Naive thymus-derived CD8-positive, alpha-beta T cell (primary cell): ENCODE data around the gene ADAMTS17. TPM values are rescaled to one million over a fixed set of nuclear protein-coding genes. Genes with fewer than 3 reads are reported as not detected.

Source experiments
- ATAC-seq, 2 donors: fragments of 150-1000 bp; cut with Tn5 transposase in 1 of 2; sonication (Bioruptor Pico), chemical (Tn5 transposase) in 1 of 2; 1 replicate in 1 of 2; 2 replicates in 1 of 2; pipeline ENCODE4 v1.10.0; 2021; ENCODE audit warnings: mild to moderate bottlenecking in 2 of 2, moderate library complexity in 2 of 2
- POLR2A ChIA-PET: fragments of 350-600 bp; sonication (Branson Sonifier 250); formaldehyde crosslinking; loops from one replicate; lab custom pipeline; 2021; ENCODE audit warnings: antibody characterized with exemption; lab: Charles Lee
- DNase-seq, 10 donors: peaks; one replicate each; pipeline versions ENCODE4 v3.0.0 to v3.0.0-alpha.2; 2020 to 2022
- H3K27ac Mint-ChIP-seq, 10 donors: one replicate each; pipeline ENCODE4 v1.8.0; 2020 to 2022; ENCODE audit warnings: mild to moderate bottlenecking in 10 of 10, mixed read lengths in 10 of 10, moderate library complexity in 4 of 10, inconsistent platforms in 1 of 10
- H3K27me3 Mint-ChIP-seq, 5 donors: one replicate each; pipeline ENCODE4 v1.8.0; 2021 to 2022; ENCODE audit warnings: mixed read lengths in 5 of 5
- H3K36me3 Mint-ChIP-seq, 3 donors: one replicate each; pipeline ENCODE4 v1.8.0; 2020 to 2022; ENCODE audit warnings: mixed read lengths in 3 of 3, mild to moderate bottlenecking in 2 of 3, inconsistent platforms in 1 of 3
- H3K4me1 Mint-ChIP-seq, 4 donors: one replicate each; pipeline ENCODE4 v1.8.0; 2021 to 2022; ENCODE audit warnings: mixed read lengths in 4 of 4
- H3K4me3 Mint-ChIP-seq, 10 donors: one replicate each; pipeline ENCODE4 v1.8.0; 2020 to 2022; ENCODE audit warnings: mild to moderate bottlenecking in 10 of 10, mixed read lengths in 10 of 10, moderate library complexity in 6 of 10, inconsistent platforms in 1 of 10
- H3K9me3 Mint-ChIP-seq, 9 donors: one replicate each; pipeline ENCODE4 v1.8.0; 2020 to 2022; ENCODE audit warnings: mixed read lengths in 9 of 9, mild to moderate bottlenecking in 3 of 9, inconsistent platforms in 1 of 9, moderate library complexity in 1 of 9
- polyA plus RNA-seq, 3 donors: library from polyadenylated mRNA; unstranded; fragments of 300-500 nt; fragmentation: Illumina TruSeq; gene quantifications; one replicate each; pipeline ENCODE4 v1.2.3, GENCODE V29; 2021
- total RNA-seq, 8 experiments: library from RNA in 2 of 8; stranded (reverse) in 2 of 8; gene quantifications; one replicate each; pipeline ENCODE4 v1.2.3 and lab custom pipeline; 2021 to 2026

Gene ADAMTS17
- total and polyA plus RNA-seq, 5 experiments from 2014 or later = 0.20 to 4.6 (median 1.8) TPM

DNA sequence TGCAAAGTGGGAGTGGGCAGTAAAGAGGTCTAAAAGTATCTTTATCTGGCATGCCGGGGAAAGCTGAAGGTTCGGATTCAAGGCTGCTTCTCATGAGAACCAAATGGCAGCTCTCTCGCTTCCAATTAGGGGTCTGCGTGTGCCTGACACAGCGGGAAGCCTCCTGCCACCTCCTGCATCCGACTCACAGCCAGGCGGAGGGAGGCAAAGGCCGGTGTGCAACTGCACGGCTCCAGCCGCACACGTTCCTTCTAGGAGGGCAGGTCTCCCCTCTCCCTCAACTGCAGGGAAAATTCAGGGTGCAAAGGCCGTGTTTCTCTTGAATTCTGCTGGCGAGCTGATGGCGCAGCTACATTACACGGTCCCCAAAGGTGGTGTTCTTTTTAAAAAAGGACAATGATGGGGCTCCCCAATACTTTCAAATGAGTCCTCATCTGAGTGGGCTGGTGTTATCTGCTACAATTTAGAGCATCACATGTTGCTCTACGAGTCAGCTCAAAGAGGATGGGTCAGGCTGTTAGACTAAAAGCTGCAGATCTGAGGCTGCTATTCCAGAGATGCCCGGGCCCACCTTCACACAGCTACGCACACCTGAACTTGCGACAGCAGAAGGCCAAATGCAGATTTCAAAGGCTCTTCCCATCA, 226.6 kb downstream of the ADAMTS17 start:
- no peak overlapping the region for H3K4me3 Mint-ChIP-seq
- DNase-seq (peak in 1 of 10 donors; percentile 15), ATAC-seq (no peak)
- peaks cover 0 to 19% (median 8%) of the 10 kb centered on the region in 9 donors for H3K9me3 Mint-ChIP-seq
- peaks cover 11 to 47% (median 23%) of the 10 kb centered on the region in 4 donors for H3K4me1 Mint-ChIP-seq
- POLR2A ChIA-PET = no interaction called here
- peaks cover 7 to 16% (median 14%) of the 10 kb centered on the region in 3 donors for H3K36me3 Mint-ChIP-seq
- H3K27me3 Mint-ChIP-seq = no peaks in the 10 kb centered on the region
- H3K27ac Mint-ChIP-seq = peak overlapping the region in 3 of 10 donors; percentile 7 to 85 (median 46)

DNA sequence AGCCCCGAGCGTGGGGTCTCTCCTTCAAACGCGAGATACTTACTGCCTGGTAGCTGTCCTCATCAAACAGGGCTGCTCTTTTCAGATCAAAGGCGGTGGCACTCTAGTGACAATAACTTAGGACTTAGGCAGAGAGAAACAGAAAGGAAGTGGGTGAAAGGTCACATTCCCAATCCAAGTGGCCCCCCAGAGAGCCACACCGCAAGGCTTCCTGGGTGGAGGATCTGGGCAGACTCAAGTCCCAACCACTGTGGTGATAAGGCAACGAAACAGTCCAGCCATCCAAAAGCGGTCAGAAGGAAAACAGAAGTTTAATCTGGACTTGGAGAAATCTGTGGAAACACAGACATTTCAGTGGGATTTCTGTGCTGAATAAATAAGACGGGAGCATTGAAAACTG, 227.2 kb downstream of the ADAMTS17 start:
- POLR2A ChIA-PET = interaction anchor here (0.9 kb wide), 1 partner anchor 86 kb away, joined by 3 read pairs; no protein-coding TSS in a partner anchor
- Mint-ChIP-seq H3K4me3 (peak overlapping the region in 5 of 10 donors; percentile 37 to 64 (median 57)), H3K36me3 (peaks cover 6 to 10% (median 9%) of the 10 kb centered on the region in 3 donors), H3K9me3 (peaks cover 0 to 13% (median 3%) of the 10 kb centered on the region in 9 donors), H3K27me3 (no peaks in the 10 kb centered on the region), H3K27ac (peak overlapping the region in 4 of 10 donors; percentile 9 to 82 (median 72)), H3K4me1 (peaks cover 13 to 50% (median 25%) of the 10 kb centered on the region in 4 donors)
- DNase-seq (peak in 1 of 10 donors; percentile 22), ATAC-seq (no peak)

- no peak for ATAC-seq
- Mint-ChIP-seq H3K9me3 (peaks cover 0 to 9% (median 0%) of the 10 kb centered on the region in 9 donors), H3K27ac (peak overlapping the region in 5 of 10 donors; percentile 9 to 82 (median 62)), H3K27me3 (no peaks in the 10 kb centered on the region), H3K4me3 (peak overlapping the region in 5 of 10 donors; percentile 37 to 64 (median 57)), H3K4me1 (peaks cover 15 to 53% (median 27%) of the 10 kb centered on the region in 4 donors), H3K36me3 (peaks cover 3 to 7% (median 6%) of the 10 kb centered on the region in 3 donors)
- POLR2A ChIA-PET = interaction anchor here (0.9 kb wide), 1 partner anchor 87 kb away, joined by 3 read pairs; no protein-coding TSS in a partner anchor
- peak in 1 of 10 donors; percentile 3 for DNase-seq
These were observed 227.7 kb downstream of the ADAMTS17 start for GRCh38 chr15:100114100-100114499.

- peak overlapping the region in 1 of 10 donors; percentile 6 for H3K4me3 Mint-ChIP-seq
- peaks cover 0 to 4% (median 0%) of the 10 kb centered on the region in 9 donors for H3K9me3 Mint-ChIP-seq
- peaks cover 18 to 57% (median 30%) of the 10 kb centered on the region in 4 donors for H3K4me1 Mint-ChIP-seq
- H3K36me3 Mint-ChIP-seq = peaks cover 0 to 6% (median 4%) of the 10 kb centered on the region in 3 donors
- ATAC-seq = peak in 1 of 2 donors; percentile 56
- no peaks in the 10 kb centered on the region for H3K27me3 Mint-ChIP-seq
- DNase-seq = peak in 1 of 10 donors; percentile 25
- POLR2A ChIA-PET = interaction anchor here (0.9 kb wide), 1 partner anchor 87 kb away, joined by 3 read pairs; no protein-coding TSS in a partner anchor
- H3K27ac Mint-ChIP-seq = peak overlapping the region in 2 of 10 donors; percentile 48 to 78
These were observed 228.3 kb downstream of the ADAMTS17 start for GRCh38 chr15:100113351-100114080.

DNA sequence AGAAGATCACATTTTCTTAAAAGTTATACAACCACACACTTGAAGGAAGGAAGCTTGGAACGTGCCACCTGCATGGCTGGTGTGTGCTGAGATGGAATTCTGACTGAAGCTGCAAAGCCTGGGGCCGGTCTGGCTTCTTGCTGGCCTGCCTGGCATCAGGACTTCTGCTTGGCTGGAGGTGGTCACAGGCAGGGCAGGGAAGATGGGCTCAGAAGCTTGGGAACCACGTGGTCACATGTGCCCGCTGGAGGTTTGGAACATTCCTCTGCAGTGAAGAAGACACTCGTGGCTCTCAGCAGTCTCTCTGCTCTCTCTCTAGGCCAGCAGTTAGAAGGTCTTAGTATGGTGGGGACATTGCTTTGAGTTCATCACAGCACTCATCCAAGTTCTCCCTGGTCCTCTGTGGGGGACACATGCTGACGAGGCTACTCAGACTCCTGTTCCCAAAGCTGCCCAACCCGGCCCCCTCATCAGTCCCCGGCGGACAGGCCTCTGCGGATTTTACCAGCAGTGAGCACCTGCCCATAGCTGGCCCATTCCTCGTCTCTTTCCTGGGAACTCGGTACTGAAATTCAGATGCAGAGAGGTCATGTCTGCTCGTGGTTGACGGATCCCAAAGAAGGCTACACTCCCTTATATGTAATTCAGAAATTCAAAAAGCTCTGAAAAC, 229.0 kb downstream of the ADAMTS17 start:
- Mint-ChIP-seq H3K4me3 (peak overlapping the region in 1 of 10 donors; percentile 46), H3K9me3 (peaks cover 0 to under 1% (median 0%) of the 10 kb centered on the region in 9 donors), H3K36me3 (peaks cover 0 to 2% (median 2%) of the 10 kb centered on the region in 3 donors), H3K4me1 (peaks cover 18 to 57% (median 30%) of the 10 kb centered on the region in 4 donors), H3K27me3 (no peaks in the 10 kb centered on the region), H3K27ac (peak overlapping the region in 3 of 10 donors; percentile 48 to 78 (median 53))
- POLR2A ChIA-PET = no interaction called here
- ATAC-seq (no peak), DNase-seq (no peak)

DNA sequence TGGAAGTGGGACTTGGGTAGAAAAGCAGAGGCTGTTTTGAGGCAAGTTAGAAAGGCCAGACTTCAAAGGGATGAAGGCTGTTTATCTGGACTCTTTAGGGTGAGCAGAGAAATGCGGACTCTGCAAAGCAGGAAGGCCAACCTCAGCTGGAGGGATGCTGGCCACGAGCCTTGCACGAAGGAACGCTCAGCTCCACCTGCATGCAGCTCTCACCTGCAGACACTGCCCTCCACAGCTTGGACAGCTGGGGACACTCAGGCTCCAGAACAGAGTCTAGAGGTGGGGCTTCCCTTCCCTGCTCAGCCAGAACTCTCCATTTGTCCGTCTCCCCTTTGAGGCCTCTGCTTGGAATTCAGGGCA, 229.7 kb downstream of the ADAMTS17 start:
- peaks cover 18 to 57% (median 30%) of the 10 kb centered on the region in 4 donors for H3K4me1 Mint-ChIP-seq
- peak overlapping the region in 6 of 10 donors; percentile 14 to 80 (median 67) for H3K27ac Mint-ChIP-seq
- no peaks in the 10 kb centered on the region for H3K9me3 Mint-ChIP-seq
- peak overlapping the region in 2 of 10 donors; percentile 75 to 83 for H3K4me3 Mint-ChIP-seq
- peaks cover 0 to 2% (median 0%) of the 10 kb centered on the region in 3 donors for H3K36me3 Mint-ChIP-seq
- no peak for ATAC-seq
- DNase-seq = no peak
- H3K27me3 Mint-ChIP-seq = no peaks in the 10 kb centered on the region
- POLR2A ChIA-PET = no interaction called here

DNA sequence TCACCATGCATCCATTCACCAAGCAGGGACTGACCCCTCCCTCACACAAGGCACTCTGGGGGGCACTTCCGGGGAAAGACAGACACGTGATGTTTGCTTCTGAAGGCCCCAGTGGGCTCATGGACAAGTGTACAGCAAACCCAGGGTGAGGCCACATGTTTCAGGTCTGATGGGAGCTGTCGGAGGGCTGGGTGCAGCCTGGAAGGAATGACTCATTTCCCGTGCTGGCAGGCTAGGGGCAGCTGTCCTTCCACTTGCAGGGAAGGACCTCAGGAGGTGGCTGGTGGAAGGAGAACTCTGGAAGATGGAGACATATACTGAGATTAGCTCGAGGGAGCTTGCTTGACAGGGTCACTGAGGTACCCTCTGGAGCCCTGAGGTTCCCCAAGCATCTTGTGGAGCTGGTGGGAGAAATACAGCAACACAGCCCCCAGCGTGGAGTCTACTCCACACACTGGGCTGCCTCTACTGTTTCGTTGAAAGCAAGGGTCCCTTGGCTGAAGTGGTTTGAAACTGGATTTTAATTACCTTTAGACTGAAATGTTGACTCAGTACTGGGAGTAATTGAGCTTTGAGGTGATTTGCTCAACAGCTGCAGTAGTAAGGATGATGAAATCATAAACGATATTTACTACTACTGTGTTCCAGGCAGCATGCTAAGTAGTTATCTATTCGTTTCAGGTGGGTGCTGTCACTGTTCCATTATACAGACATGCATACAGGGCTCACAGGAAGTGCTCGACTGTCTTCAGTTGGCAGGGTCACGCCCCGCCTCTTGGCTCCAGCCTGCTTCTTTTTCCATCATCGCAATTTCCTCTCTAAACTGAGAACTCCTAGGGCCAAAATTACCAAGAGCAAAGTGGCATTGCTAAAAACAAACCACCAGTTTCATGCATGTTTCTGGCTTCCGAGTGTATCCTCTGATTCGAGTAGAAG, 230.4 kb downstream of the ADAMTS17 start:
- Mint-ChIP-seq H3K4me3 (peak overlapping the region; percentile 32 to 83 (median 54)), H3K4me1 (peaks cover 18 to 57% (median 30%) of the 10 kb centered on the region in 4 donors), H3K9me3 (no peaks in the 10 kb centered on the region), H3K27ac (peak overlapping the region in 7 of 10 donors; percentile 14 to 77 (median 70)), H3K36me3 (peaks cover 0 to 2% (median 0%) of the 10 kb centered on the region in 3 donors), H3K27me3 (no peaks in the 10 kb centered on the region)
- ATAC-seq (peak; percentile 44 to 63), DNase-seq (peak in 1 of 10 donors; percentile 51)
- POLR2A ChIA-PET = no interaction called here

DNA sequence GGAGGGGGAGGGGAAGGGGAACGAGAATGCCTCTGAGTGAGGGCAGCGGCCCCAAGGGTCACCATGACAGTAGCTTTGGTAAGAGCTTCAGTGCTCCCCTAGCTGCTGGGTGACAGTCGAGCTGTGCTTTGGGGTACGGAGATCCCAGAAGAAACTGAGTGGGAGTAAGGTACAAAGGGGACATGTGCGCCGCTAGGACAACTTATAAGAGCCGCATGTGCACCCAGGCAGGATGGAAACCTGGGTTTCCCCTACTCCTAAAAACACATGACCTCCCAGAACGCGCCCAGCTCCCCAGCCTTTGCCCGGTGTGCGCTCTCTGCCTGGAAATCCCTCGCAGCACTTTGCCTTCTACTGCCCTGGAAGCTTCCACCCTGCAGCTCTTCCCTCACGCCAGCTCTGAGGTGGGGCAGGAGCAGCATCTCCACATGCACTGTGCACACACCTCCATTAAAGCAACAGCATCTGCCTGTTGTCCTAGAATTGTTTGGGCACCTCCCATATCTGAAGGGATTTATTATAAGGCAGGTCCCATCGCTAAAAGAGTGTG, 232.2 kb downstream of the ADAMTS17 start:
- Mint-ChIP-seq H3K27ac (peak overlapping the region in 2 of 10 donors; percentile 13 to 40), H3K9me3 (no peaks in the 10 kb centered on the region), H3K4me3 (no peak overlapping the region), H3K27me3 (no peaks in the 10 kb centered on the region), H3K4me1 (peaks cover 17 to 52% (median 29%) of the 10 kb centered on the region in 4 donors), H3K36me3 (no peaks in the 10 kb centered on the region)
- ATAC-seq (no peak), DNase-seq (no peak)
- POLR2A ChIA-PET = no interaction called here

GRCh38 chr15:100108846-100109245, 232.9 kb downstream of the ADAMTS17 start:
- H3K9me3 Mint-ChIP-seq = no peaks in the 10 kb centered on the region
- peaks cover 14 to 47% (median 24%) of the 10 kb centered on the region in 4 donors for H3K4me1 Mint-ChIP-seq
- no peaks in the 10 kb centered on the region for H3K27me3 Mint-ChIP-seq
- ATAC-seq (no peak), DNase-seq (no peak)
- H3K27ac Mint-ChIP-seq = peak overlapping the region in 3 of 10 donors; percentile 21 to 74 (median 57)
- POLR2A ChIA-PET = no interaction called here
- no peak overlapping the region for H3K4me3 Mint-ChIP-seq
- no peaks in the 10 kb centered on the region for H3K36me3 Mint-ChIP-seq

DNA sequence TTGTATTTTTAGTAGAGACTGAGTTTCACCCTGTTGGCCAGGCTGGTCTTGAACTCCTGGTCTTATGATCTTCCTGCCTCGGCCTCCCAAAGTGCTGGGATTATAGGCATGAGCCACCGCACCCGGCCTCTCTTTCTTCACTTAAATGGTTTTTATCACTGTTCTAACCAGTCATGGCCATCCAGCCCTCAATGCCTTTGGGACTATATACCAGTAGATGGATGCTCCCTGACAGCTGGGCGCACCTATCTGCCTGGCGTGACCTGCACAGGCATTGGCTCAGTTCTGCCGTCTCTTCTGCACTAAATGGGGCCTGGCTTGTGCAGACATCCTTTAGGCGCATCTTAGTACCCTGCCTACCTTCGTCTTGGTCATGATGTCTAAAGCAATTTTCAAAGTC, 233.4 kb downstream of the ADAMTS17 start:
- Mint-ChIP-seq H3K4me3 (no peak overlapping the region), H3K36me3 (no peaks in the 10 kb centered on the region), H3K4me1 (peaks cover 14 to 42% (median 24%) of the 10 kb centered on the region in 4 donors), H3K9me3 (no peaks in the 10 kb centered on the region), H3K27me3 (no peaks in the 10 kb centered on the region), H3K27ac (peak overlapping the region in 1 of 10 donors; percentile 21)
- DNase-seq (peak in 1 of 10 donors; percentile 21), ATAC-seq (no peak)
- POLR2A ChIA-PET = no interaction called here

DNA sequence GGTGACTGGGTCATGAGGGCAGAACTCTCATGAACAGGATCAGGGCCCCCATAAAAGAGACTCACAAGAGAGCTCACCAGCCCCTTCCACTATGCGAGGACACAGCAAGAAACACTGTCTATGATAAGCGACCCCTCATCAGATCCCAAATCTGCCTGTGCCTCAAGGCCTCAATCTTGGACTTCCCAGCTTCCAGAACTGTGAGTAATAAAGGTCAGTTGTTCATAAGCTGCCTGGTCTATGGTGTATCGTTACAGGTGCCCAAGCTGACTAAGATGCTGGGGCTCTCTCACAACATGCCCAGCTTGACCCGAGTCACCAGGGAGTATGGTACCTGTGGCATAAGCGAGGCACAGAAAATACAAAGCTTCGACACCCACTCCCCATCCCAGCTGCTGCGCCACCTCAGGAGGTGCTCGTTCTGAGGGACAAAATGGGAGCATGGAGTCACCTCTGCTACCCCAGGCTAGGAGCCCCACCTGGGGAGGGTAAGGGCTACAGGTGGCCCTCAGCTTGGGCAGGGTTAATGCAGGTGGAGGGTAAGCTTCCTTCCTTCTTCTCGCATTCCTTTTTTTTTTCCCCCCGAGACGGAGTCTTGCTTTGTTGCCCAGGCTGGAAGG, 234.1 kb downstream of the ADAMTS17 start:
- Mint-ChIP-seq H3K27me3 (no peaks in the 10 kb centered on the region), H3K9me3 (no peaks in the 10 kb centered on the region), H3K27ac (no peak overlapping the region), H3K4me3 (no peak overlapping the region), H3K36me3 (no peaks in the 10 kb centered on the region), H3K4me1 (peaks cover 14 to 36% (median 24%) of the 10 kb centered on the region in 4 donors)
- DNase-seq (no peak), ATAC-seq (no peak)
- POLR2A ChIA-PET = no interaction called here
